ENCODE results near the gene IGSF21.
A peak's percentile ranks its signal among the peaks of the same experiment; 100 is the strongest.

Gene IGSF21

DNA sequence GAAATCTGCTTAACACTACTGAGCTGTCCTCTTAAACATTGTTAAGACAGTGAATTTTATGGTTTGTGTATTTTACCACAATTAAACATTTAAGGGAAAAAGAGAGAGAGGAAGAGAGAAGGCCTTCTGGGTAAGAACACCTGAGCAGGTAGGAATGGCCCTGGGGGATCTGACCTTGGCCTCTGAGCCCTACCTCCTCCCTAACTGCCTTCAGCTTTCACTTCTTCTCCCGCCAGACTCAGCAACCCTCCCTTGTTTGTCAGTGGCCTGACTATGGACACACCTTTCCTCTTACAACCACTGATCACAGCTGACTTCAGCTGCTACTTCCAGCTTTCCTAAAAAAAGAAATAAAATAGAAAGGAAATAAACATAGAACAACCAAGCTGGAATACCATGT is 13.5 kb upstream of the IGSF21 start:
- DNase-seq (ENCODE audit: low read depth in 2 of 2), result no peak

GRCh38 chr1:18097206-18097605 is 10.4 kb upstream of the IGSF21 start:
- no peak for DNase-seq (ENCODE audit: low read depth in 2 of 2)

DNA sequence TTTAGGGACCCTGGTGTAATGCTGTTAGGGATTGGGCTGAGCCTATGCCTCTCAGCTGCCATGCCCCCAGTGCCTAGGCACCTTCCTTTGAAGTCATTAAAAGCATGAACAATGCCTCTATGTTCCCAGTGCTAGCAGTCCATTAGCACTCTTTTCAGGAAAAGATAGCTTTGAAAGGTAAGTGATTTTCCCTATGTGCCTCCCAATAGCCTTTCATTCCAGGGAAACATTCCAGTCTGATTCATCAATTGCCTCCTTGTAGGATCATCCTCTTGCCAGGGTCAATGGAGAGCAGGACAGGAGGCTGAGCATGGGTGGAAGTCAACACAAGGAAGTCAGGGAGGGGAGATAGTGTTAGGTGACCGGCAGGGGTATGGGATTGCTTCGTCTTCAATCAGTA is 8.6 kb upstream of the IGSF21 start:
- DNase-seq (ENCODE audit: low read depth in 2 of 2), result no peak

GRCh38 chr1:18100060-18100459 is 7.5 kb upstream of the IGSF21 start:
- DNase-seq (ENCODE audit: low read depth in 2 of 2), result no peak

GRCh38 chr1:18100491-18101063 is 7.0 kb upstream of the IGSF21 start:
- DNase-seq (ENCODE audit: low read depth in 2 of 2), result no peak

DNA sequence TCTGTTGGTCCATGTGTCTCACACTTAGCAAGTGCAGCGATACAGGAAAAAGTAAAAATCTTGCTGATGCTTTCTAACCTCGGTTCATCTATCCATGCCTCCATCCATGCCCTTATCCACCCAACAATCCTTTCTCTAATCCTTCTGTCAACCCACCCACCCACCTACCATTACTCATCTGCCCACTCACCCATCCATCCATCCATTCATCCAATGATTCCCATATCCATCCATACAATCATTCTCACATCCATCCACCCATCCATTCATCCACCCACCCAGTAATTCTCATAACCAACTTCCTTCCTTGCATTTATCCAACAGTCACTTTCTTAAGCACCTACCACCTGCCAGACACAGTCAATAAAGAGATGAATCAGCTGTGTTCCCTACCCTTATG is 6.1 kb upstream of the IGSF21 start:
- no peak for DNase-seq (ENCODE audit: low read depth in 2 of 2)

DNA sequence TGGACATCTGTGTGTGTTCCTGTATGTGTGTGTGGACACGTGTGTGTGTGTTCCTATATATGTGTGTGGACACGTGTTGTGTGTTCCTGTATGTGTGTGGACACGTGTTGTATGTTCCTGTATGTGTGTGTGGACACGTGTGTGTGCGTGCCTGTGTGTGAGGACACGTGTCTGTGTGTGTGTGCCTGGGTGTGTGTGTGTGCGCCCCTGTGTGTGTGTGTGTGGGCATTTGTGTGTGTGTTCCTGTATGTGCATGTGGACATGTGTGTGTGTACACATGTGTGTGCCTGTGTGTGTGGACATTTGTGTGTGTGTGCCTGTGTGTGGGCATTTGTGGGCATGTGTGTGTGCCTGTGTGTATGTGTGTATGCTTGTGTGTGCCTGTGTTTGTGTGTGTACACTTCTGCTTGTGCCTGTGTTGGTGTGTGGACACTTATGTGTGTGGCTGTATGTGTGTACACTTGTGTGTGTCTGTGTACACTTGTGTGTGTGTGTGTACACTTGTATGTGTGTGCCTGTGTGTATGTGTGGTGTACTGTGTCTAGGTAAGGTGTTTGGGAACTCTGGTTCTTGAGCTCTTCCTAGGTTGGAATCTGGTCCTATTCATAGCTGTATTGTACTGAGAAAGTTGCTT is 3.7 kb upstream of the IGSF21 start:
- DNase-seq (ENCODE audit: low read depth in 2 of 2), result no peak

DNA sequence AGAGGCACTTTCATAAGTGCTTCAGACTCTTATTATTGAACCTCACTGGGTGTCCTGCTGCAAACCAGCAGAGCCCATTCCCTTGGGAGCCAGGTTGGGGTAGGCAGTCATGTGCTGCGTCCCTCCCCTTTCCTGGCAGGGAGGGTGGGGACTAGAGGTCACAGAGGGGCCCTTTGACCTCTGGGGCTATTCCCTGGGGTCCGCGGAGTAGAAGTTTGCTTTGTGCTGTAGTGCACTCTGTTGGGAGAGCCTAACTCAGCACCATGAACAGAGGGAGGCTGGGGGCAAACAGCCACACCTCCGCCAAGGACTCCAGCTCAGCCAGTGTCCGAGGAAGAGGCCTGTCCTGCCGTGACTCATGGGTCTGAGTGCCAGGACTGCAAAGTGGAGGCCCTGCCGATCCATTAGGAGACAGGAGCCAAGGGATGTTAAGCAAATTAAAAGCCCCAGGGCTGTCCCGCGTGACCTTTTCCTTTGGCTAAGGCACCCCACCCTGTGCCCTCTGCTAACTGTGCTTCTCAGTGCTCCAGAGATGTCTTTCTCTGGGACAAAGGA is 3.0 kb upstream of the IGSF21 start:
- DNase-seq (ENCODE audit: low read depth in 2 of 2), result no peak

GRCh38 chr1:18105196-18105595 is 2.4 kb upstream of the IGSF21 start:
- no peak for DNase-seq (ENCODE audit: low read depth in 2 of 2)

- no peak for DNase-seq (ENCODE audit: low read depth in 2 of 2)
These were observed 880 bp downstream of the IGSF21 start for GRCh38 chr1:18108299-18109057.

DNA sequence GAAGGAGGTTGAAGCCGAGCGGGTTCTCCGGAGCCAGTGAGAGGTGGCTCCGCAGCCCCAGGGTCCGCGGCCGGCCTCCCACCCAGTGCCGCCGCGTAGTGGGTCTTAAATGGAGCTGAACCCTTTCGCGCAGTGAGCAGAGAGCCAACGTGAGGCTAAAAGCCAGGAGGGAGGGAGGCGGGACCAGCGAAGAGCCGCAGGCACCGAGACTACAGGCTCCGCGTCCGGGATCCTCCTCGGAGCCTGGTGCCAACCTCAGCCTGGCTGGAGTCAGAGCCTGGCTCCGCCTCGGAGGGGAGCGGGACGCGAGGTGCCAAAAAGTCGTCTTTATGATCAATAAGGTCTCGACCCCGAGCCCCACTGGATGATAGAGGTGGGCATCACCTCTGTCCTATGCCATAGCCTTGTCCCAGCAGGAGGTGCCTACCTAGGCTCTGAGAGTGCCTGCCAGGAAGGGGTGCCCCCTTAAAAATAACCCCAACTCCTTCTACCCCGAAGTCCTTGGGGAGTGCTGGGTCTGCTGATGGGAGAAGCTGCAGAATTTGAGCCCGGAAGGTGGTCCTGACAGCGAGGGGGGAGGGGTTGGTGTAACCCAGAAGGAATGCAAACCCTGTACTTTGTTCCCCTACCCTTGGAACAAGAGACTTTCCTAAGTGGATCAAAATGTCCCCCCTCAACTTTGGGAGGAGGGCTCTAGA is 1.6 kb downstream of the IGSF21 start:
- no peak for DNase-seq (ENCODE audit: low read depth in 2 of 2)

DNA sequence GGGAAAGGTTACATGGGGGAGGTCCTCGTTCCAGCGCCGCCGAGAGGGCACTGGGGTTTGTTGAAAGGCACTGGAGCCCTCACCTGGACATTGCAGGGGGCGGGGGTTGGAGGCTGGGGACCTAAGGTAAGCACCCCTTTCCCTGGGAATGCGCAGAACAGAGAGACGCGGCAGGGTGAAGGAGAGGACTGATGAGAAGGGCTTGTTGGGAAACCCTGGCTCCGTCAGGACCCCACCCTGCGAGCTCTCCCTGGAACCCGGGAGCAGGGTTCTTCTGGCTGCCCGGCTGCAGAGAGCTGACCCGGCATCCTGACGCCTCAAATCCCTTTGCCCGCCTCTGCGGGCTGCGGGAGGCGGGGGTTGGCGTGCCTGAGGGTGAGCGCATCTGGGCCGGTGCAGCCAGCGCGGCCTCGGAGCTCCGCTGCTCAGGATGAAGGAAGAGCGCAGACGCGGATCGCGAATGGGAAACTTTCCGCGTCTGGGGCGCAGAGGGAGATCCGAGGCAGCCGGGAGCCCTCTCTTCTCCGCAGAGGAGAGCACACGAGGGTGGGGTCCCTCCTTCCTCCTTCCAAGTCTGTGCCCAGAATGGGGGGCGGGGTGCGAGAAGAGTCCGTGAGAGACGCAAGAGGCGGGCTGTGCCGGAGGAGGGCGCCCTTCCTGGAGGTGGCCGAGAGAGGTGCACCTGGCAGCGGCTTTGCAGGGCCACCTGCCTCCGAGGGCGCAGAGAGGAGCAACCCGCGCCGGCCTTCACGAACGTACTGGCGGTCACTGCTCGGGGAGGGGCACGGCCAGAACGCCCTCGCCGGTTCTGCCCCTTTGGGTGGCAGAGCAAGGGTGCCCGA is 2.4 kb downstream of the IGSF21 start:
- DNase-seq (ENCODE audit: low read depth in 2 of 2), result peak in 1 of 2 donors; percentile 5

DNA sequence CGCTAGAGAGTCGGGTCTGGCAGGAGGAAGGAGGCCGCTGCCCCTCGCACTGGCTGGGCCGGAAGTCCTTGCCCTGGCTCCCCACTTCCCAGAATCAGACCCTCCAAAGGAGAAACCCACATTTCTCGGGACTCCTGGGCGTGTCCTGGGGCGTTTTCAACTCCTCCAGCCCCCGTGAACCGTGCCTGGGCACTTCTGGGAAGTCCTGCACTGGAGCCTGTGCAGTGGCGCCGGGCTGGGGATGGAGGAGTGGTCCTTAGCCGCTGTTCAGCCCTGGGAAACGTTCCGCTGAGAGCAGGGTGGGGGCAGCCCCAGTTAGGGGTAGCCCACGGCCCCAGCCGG is 3.0 kb downstream of the IGSF21 start:
- no peak for DNase-seq (ENCODE audit: low read depth in 2 of 2)

- DNase-seq (ENCODE audit: low read depth in 2 of 2), result no peak
These were observed 3.4 kb downstream of the IGSF21 start for GRCh38 chr1:18110968-18111367.

GRCh38 chr1:18111605-18112297 is 4.2 kb downstream of the IGSF21 start:
- no peak for DNase-seq (ENCODE audit: low read depth in 2 of 2)

DNA sequence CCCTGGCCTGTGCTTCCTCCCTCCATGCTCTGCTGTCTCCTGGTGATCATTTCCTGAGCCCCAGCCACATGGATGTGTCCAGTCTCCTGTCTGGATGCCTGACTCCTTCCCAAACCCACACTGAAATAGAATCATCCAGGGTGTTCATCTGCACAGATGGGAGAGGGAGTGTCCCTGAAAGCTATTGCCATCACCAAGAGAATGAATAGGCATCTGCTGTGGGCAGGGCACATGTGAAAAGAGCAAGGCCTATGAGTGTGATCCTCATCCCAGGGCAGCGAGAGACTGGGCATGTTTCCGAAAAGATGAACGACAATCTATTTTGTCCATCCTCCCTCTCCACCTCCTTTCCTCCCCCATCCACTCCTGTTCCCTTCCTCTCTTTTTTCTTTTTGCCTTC is 5.0 kb downstream of the IGSF21 start:
- no peak for DNase-seq (ENCODE audit: low read depth in 2 of 2)

DNA sequence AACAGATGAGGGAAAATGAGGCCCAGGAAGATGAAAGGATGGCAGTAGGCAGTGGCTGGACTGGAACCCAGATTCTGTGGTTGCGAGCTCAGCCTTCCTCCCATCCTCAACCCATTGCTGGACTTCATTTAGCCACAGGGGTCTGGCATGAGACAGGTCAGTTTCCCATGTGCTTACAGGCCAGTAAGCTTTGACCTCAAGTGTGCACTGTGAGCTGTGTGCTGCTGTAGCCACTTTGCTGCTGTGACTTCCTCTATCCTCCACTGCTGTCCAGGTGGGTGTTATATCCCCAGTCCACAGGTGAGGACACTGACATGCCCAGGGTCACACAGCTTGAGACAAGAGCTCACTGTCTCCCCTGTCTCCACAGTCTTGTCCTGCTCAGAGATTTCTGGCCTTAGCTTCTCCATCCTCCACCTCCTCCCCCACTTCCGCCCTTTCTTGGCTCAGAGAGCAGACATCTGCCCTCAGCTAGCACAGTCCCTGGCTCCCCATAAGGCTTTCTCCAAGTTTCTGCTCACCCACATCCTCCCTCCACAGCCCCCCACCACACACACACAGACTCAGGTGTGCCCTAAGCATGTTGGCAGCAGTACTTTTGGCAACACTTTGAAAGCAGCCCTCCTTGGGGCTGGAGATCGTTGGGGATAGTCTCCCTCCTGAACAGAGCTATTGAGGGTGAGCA is 7.3 kb downstream of the IGSF21 start:
- no peak for DNase-seq (ENCODE audit: low read depth in 2 of 2)

GRCh38 chr1:18116777-18117176 is 9.2 kb downstream of the IGSF21 start:
- no peak for DNase-seq (ENCODE audit: low read depth in 2 of 2)

- DNase-seq (ENCODE audit: low read depth in 2 of 2), result no peak
These were observed 10.5 kb downstream of the IGSF21 start for GRCh38 chr1:18118078-18118477.

- DNase-seq (ENCODE audit: low read depth in 2 of 2), result no peak
These were observed 10.9 kb downstream of the IGSF21 start for GRCh38 chr1:18118491-18118890.
